ENCODE results near the gene TMC7.
A peak's percentile ranks its signal among the peaks of the same experiment; 100 is the strongest.

TMC7 gene

DNA sequence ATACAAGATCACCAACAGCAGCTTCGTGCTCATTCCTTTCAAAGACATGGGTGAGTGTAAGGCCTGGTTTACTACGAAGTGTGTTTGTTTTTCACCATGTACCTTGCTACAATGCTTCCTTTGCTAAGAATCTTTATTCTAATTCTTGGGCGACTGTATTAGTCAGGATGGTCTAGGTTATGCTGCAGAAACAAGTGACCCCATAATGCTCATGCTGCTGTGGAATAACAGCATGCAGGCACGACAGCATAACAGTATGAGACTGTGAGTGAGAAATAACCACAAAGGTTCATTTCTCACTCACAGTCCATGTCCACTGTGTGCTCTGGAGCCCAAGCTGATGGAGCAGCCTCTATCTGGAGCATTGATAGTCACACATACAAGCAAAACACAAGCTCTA lies 38.0 kb downstream of the TMC7 start:
- DNase-seq (ENCODE audit: low read depth in 3 of 3, low spot score in 1 of 3) = no peak

DNA sequence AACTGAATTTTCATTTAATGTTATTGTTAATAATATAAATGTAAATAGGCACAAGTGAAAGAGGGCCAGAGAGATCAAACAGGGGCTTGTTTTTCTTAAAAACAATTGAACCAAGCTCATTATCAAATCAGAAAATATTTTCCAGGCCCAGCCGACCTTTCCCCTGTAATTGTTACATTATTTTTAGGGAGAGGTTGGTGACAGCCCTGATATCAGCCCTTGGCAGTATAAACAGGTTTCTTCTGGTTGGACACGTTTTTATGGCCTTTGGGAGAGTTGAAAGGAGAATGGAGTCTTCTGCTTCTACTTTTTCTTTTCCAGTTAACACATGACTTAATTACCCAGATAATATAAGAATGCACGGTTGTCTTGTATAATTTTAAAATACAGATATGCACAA lies 43.7 kb downstream of the TMC7 start:
- no peak for DNase-seq (ENCODE audit: low read depth in 3 of 3, low spot score in 1 of 3)

DNA sequence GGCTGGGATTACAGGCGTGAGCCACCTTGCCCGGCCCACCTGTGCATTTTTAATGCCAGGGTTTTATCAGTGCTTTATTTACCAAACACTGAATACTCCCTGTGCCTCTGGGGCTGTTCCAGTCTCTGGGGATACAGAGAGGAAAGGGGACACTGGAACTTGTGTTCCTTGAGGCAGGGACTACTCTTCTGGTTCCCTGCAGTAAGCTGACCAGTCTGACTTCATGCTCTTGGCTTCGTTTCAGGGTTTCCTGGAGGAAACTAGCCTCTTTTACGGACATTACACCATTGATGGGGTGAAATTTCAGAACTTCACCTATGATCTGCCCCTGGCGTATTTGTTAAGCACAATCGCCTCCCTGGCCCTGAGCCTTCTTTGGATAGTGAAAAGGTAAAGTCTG lies 46.2 kb downstream of the TMC7 start:
- no peak for DNase-seq (ENCODE audit: low read depth in 3 of 3, low spot score in 1 of 3)

DNA sequence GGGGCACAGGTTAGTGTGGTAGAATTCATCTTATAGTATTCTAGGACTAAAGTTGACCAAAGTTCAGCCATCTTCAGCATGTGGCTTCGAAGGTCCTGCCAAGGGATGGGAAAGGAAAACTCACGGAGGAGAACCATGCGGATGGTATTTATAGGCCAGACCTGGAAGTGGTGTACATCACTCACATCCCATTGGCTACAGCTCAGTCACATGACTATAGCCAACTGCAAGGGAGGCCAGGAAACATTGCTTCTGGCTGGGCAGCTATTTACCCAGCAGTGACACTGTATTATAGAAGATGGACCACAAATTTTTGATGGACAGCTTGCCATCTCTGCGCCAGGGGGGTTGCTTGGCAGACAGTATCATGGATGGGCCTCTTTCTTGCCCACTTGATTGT lies 48.0 kb downstream of the TMC7 start:
- no peak for DNase-seq (ENCODE audit: low read depth in 3 of 3, low spot score in 1 of 3)

DNA sequence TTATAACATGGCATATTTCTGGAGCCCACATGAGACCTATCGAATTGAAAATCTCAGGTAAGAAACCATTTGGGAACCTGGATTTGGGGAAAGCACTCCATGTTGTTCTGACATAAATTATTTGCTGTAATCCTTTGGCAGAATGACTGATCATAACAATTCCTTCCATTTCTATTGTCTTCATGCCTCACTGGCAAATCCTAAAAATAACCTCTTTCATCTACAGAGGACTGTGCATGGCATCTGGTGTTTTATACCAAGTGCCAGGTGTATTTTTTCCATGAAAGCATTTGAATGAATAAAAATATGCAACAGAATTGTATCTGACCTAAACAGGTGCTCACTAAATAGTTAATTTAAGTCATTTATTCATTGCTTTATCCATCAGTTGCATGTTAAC lies 50.0 kb downstream of the TMC7 start:
- DNase-seq (ENCODE audit: low read depth in 3 of 3, low spot score in 1 of 3) = no peak

DNA sequence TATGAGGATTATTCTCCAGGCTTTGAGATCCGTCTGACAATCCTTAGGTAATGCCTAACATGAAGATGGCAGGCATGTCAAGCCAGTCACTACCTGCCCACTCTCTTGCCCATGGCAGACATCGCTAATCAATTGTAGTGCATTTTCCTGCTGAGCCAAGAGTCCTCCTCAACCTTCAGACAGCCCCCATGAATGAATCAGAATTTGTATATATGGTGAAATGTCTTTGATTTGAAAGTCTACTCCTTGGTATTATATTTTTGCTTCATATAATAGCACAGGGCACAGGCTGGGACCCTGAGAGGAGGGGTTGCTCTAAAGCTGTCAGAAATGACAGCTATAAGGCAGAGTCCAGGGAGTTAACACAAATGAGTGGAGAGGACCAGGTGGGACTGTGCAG lies 56.7 kb downstream of the TMC7 start:
- no peak for DNase-seq (ENCODE audit: low read depth in 3 of 3, low spot score in 1 of 3)

DNA sequence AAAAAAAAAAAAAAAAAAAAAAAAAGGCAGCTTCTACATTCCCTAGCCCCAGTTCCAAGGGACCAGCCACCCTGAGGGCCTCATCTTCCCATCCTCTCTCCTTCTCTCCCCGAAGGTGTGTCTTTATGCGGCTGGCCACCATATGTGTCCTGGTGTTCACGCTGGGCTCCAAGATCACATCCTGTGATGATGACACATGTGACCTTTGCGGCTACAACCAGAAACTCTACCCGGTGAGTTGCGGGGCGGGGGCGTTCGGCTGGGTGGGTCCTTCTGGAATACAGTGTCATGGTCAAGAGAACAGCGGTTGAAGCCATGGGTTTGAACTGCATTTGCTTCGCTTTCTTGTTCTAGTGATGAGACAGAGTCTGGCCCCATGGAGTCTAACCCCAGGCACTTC lies 61.0 kb downstream of the TMC7 start:
- no peak for DNase-seq (ENCODE audit: low read depth in 3 of 3, low spot score in 1 of 3)

DNA sequence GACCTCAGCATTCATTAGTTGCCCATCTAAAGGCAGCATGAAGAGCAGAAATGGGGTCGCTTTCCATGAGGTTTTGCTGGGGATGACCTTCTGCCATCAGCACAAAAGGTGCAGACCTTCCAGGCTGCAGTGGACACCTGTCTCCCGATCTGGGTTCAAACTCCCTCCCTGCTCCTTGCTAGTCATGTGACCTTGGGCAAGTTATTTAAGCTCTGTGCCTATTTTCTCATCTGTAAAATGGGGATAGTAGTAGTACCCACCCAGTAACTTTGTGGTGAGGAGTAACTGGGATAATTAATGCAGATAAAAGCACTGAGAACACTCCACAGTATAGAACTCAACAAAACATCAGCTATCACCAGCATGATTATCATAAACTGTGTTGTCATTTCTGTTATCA lies 62.3 kb downstream of the TMC7 start:
- DNase-seq (ENCODE audit: low read depth in 3 of 3, low spot score in 1 of 3) = no peak

DNA sequence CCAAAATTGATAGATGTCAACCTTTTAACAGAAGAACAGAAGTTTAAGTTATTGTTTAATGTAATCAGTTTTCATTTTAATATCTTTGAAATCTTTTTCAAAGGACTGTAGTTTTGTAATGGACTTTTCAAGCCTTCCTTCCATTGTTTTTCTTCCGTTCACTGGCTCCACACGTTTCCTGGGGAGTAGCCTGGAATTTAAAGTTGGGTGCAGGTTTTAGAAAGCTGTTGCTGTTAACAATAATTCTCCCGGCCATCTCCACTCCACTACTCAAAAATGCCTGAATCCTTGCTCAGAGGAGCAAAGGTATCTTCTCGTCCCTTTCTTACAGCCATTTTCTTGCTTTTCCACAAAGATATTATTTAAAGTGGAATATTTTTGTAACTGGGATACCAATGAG lies 79.0 kb downstream of the TMC7 start:
- no peak for DNase-seq (ENCODE audit: low read depth in 3 of 3, low spot score in 1 of 3)

DNA sequence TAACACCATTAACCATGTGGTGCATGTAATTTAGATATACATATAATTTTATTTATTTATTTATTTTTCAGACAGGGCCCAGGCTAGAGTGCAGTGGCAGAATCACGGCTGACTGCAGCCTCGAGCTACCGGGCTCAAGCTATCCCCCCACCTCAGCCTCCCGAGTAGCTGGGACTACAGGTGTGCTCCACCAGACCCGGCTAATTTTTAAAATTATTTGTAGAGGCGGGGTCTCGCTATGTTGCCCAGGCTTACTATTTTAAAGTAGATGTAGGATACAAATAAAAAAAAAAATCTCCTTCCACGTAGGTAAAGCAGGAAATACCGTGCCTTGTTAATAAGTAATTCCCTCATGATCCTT lies 83.2 kb downstream of the TMC7 start:
- DNase-seq (ENCODE audit: low read depth in 3 of 3, low spot score in 1 of 3) = no peak

DNA sequence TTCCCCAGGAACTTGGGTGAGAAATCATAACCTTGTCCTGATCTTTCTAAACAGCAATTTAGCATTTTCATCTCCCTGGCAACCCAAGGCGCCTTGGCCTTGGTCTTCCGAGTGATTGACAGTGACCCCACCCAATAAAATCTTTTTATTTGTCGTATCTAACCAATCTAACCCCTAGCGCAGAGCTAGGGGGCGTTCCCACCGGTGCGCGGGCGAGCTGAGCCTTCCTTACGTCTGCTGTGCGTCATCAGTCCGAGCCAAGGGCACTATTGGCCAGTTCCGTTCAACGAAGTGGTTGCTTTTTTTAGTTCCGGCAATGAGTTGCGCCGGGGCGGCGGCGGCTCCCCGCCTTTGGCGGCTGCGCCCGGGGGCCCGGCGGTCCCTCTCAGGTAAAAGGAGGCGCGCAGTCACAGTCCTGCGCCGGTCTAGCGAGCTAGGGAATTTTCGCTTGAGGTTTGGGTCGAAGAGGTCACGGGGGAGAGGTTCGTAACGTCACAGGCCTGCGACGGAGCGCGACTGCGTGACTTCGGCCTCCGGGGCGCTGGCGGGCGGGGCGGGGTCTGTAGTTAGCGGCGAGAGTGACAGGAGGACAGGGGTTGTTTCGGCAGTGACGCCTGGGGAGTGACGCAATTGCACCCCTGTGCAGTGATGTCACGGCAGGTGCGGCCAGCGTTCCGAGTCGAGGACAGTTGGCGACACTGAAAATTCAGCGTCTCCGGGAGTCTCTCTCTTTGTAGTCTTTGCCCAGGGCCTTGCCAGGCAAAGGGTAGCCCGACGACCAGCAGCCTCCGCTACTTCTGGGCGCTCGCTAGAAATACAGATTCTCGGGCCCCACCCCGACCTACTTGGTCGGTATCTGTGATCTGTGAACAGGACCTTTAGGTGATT lies 83.9 kb downstream of the TMC7 start, which contains the start of gene COQ7:
TSS of gene COQ7 (plus strand) at position 266 of the 888 bp plus-strand sequence. CDS start at position 317, 51 bp downstream.
- DNase-seq (ENCODE audit: low read depth in 3 of 3, low spot score in 1 of 3) = peak; percentile 91 to 96 (median 91)

DNA sequence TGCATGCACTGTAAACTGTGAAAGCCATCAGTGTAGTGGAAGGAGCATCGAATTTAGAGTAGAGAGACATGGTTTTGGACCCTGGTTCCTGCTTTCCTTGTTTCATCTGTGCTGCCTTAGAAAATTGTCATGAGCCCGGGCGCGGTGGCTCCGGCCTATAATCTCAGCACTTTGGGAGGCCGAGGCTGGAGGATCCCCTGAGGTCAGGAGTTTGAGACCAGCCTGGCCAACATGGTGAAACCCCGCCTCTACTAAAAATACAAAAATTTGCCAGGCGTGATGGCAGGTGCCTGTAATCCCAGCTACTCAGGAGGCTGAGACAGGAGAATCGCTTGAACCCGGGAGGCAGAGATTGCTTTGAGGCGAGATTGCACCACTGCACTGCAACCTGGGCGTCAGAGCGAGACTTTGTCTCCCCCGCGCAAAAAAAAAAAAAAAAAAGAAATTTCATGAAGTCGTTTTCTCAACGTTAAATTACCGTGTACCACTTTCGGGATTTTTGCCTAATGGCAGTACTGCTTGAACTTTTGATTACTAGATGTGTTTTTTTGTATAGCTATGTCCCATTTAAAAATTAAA lies 84.6 kb downstream of the TMC7 start:
- DNase-seq (ENCODE audit: low read depth in 3 of 3, low spot score in 1 of 3) = peak in 1 of 3 donors; percentile 1

DNA sequence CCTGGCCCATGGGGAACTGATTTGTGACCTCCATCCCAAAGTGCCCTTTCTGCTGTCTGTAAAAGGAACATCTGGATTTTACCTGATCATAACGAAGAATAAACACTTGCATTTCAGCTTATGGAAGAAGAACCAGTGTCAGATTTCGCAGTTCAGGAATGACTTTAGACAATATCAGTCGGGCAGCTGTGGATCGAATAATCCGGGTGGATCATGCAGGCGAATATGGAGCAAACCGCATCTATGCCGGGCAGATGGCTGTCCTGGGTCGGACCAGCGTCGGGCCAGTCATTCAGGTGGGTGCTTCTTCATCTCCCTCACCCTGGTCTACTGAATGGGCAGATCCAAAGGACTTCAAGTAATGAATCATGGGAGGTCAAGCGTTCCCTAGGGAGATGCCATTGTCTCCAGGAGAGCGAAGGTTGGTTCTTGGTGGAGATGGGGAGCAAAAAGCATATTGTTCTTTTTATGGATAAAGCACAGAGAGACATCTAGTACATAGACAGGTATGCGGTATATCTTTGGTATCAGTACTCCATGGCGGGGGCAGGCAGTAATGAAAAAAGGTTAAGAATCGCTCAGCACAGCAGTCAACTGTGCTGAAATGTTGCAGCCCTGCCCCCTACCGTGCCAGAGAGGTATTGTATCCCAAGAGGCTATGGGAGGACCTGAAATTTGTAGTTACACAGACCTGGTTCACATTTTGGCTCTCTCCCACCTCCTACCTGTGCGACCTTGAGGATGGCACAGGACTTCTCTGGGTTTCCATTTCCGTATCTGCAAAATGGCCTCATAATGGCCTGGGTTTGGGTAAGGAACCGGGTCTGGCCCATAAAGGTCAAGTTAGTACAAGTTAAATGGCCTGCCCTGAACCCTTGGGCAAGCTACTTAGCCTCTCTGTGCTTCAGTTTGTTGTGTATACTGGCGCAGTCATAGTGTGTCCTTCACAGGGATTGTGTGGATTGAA lies 88.4 kb downstream of the TMC7 start:
- peak in 2 of 3 donors; percentile 8 to 37 for DNase-seq (ENCODE audit: low read depth in 3 of 3, low spot score in 1 of 3)

DNA sequence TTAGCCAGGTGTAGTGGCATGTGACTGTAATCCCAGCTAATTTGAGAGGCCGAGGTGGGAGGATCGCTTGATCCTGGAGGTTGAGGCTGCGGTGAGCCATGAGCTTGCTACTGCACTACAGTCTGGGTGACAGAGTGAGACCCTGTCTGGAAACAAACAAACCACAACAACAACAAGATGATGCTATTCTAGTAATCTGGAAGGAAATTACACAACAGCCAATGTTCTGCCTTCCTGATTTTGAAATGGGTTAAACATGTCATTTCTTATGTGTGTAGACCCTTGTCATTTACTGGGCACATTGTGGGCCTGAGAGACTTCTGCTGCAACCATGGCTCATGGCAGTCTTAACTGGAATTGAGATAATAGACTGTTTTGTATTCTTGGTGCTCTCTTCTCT lies 89.6 kb downstream of the TMC7 start:
- DNase-seq (ENCODE audit: low read depth in 3 of 3, low spot score in 1 of 3) = no peak

DNA sequence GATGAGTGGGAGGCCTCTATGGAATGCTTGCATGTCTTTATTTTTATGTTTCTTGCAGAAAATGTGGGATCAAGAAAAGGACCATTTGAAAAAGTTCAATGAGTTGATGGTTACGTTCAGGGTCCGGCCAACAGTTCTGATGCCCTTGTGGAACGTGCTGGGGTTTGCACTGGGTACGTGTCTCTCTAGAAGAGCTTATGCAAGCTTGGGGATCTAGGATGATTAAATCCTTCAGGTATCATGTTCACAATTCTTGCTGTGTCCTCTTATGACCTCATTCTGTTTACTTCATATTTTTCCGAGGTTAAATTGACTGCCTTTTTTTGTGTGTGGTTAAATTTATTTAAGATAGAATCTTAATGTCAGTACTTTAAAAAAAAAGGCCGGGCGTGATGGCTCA lies 90.1 kb downstream of the TMC7 start:
- no peak for DNase-seq (ENCODE audit: low read depth in 3 of 3, low spot score in 1 of 3)

DNA sequence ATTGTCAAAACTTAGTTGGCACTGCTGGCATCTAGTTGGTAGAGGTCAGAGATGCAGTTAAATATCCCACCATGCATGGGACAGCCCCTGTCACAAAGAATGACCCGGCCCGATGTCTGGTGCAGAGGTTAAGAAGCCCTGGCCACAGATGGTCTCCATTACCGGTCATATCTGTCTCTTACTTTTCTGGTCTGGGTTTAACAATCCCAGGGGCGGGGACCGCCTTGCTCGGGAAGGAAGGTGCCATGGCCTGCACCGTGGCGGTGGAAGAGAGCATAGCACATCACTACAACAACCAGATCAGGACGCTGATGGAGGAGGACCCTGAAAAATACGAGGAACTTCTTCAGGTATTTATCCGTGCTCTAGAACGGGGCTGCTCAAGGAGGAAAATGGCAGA lies 91.8 kb downstream of the TMC7 start:
- DNase-seq (ENCODE audit: low read depth in 3 of 3, low spot score in 1 of 3) = no peak

DNA sequence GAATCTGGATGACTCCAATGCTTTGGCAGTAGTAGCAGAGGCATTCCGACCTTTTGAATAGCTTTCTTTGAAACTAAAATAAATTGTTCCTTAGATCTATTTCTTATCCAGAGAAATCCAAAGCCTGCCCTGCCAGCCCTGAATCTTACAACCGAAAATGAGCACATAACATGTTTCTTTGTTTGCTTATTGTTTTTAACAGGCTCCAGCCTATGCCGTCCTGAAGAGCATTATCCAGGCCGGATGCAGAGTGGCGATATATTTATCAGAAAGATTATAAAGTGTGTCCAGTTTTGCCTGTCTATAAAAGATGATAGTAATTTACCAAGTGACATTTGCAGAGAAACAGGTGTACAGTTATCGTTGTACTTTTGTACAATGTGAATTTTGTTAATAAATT lies 94.1 kb downstream of the TMC7 start:
- no peak for DNase-seq (ENCODE audit: low read depth in 3 of 3, low spot score in 1 of 3)

DNA sequence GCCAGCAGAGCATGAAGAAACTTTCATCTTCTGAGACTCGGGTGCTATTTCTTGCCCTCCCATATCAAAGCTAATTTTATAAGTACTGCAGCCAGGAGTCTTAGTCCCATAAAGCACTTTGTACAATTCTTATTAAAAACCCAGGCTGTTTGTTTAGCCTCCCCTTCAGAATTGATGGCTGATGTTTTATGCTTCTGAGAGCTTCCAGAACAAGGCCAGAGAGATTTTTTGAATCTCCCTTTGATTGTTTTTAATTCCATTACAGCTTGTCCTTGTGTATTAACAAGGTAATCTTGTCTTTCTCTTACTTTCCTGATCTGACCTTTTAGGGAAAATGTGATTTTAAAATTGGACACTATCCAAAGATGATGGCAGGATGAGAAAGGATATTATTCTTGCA lies 99.9 kb downstream of the TMC7 start:
- no peak for DNase-seq (ENCODE audit: low read depth in 3 of 3, low spot score in 1 of 3)

DNA sequence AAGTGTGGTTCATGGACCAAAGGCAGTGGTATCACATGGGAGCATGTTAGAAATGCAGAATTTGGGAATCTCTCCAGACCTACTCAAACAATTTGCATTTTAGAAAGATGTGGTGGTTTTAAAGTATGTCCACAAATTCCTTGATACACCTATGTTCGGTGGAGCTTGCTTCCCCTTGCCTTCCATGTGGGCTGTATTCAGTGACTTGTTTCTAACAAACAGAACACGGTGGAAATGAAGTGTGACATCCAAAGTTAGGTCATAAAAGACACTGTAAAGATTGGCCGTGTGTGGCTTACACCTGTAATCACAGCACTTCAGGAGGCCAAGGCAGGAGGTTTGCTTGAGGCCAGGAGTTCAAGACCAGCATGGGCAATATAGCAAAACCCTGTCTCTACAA lies 100.4 kb downstream of the TMC7 start:
- no peak for DNase-seq (ENCODE audit: low read depth in 3 of 3, low spot score in 1 of 3)

DNA sequence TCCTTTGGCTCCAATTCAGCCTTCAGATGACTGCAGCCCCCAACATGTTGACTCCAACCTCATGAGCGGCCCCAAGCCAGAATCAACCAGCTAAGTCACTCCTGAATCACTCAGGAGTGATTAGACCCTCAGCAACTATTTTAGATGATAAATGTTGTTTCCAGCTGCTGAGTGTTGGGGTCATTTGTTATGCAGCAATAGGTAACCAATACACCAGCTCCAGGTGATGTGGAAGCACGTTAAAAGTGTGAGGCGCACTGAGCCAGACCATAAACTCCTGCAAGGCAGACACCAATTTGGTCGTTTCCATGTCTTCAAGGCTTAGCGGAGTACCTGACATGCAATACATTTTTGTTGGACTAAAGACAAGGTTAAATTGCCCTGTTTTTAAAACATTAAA lies 101.1 kb downstream of the TMC7 start:
- no peak for DNase-seq (ENCODE audit: low read depth in 3 of 3, low spot score in 1 of 3)

DNA sequence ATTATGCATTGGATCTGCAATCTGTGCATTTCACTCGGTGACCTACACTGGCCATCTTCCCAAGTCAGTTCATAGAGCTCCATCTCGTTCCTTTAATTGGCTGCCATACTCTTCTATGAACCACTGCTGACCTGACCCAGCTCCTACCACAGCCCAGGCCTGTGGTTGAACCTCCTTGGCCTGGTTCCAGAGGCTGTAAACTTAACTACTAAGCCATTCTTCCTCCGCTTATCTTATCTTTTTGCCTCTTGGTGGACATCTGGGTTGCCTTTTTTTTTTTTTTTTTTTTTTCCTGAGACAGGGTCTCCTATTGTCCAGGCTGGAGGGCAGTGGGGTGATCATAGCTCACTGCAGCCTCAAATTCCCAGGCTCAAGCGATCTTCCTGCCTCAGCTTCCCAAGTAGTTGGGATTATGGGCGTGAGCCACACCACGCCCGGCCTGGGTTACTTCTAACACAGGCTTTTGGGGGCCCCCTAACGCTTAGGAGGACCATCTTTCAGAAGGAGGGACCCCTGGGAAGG lies 102.0 kb downstream of the TMC7 start:
- DNase-seq (ENCODE audit: low read depth in 3 of 3, low spot score in 1 of 3) = no peak
